IMR-90 (cell line): Measurements from ENCODE around the gene TDRD7. TPM values are rescaled to one million over a fixed set of nuclear protein-coding genes. Genes with fewer than 3 reads are reported as not detected.

Experiments
- ATAC-seq: fragments of 200-7000 bp; cut with Tn5 transposase; 2 replicates; pipeline ENCODE4 v1.9.1; 2020; ENCODE audit warnings: low read depth, mild to moderate bottlenecking, moderate library complexity
- BruUV-seq: library from RNA; stranded (reverse); fragments of 400-500 nt; replicated peaks from 2 replicates; lab custom pipeline; 2021; lab: Mats Ljungman, UMichigan
- CTCF ChIA-PET: fragments of 300-600 bp; formaldehyde crosslinking; extraction: SDS; loops from one replicate; lab custom pipeline; 2021; ENCODE audit warnings: antibody characterized with exemption; lab: Yijun Ruan, JAX
- POLR2A ChIA-PET: fragments of 300-600 bp; sonication (Branson Sonifier 250); formaldehyde crosslinking; loops from one replicate; lab custom pipeline; 2022; ENCODE audit warnings: antibody characterized with exemption; ENCODE audit not compliant: unreplicated experiment; lab: Charles Lee
- DNase-seq: peaks from one replicate; pipeline ENCODE4 v3.0.0; 2013
- H2AFZ ChIP-seq: replicated peaks from 2 replicates; pipeline ENCODE3; 2013; ENCODE audit warnings: low read length, mild to moderate bottlenecking; ENCODE audit not compliant: poor library complexity
- H2AK5ac ChIP-seq: 2 replicates; pipeline ENCODE4 v1.6.1; 2013; ENCODE audit warnings: low read depth, low read length, inconsistent platforms
- H2AK9ac ChIP-seq: replicated peaks from 2 replicates; pipeline ENCODE3; 2013; ENCODE audit warnings: mild to moderate bottlenecking, low read depth, low read length, moderate library complexity; ENCODE audit not compliant: poor library complexity
- H2BK120ac ChIP-seq: 2 replicates; pipeline ENCODE4 v1.6.1; 2013; ENCODE audit warnings: low read depth, low read length, inconsistent platforms
- H2BK15ac ChIP-seq: 3 replicates; pipeline ENCODE4 v1.6.1; 2013; ENCODE audit warnings: low read depth, low read length, inconsistent platforms
- H2BK20ac ChIP-seq: 2 replicates; pipeline ENCODE4 v1.6.1; 2013; ENCODE audit warnings: low read depth, mild to moderate bottlenecking, inconsistent platforms, low read length, moderate library complexity
- H2BK5ac ChIP-seq: 2 replicates; pipeline ENCODE4 v1.6.1; 2013; ENCODE audit warnings: mild to moderate bottlenecking, low read depth, low read length, inconsistent platforms; ENCODE audit not compliant: poor library complexity, severe bottlenecking
- H3K14ac ChIP-seq: replicated peaks from 2 replicates; pipeline ENCODE4 v1.6.1; 2013; ENCODE audit warnings: low read depth, low read length, inconsistent platforms
- H3K18ac ChIP-seq: 2 replicates; pipeline ENCODE4 v1.6.1; 2013; ENCODE audit warnings: low read depth, low read length, control low read depth
- H3K23ac ChIP-seq: 2 replicates; pipeline ENCODE4 v1.6.1; 2013; ENCODE audit warnings: low read depth, low read length, inconsistent platforms
- H3K27ac ChIP-seq: 2 replicates; pipeline ENCODE4 v1.5.1; 2013; ENCODE audit warnings: mild to moderate bottlenecking, control low read depth, low read length; ENCODE audit not compliant: insufficient read depth
- H3K27me3 ChIP-seq: 2 replicates; pipeline ENCODE4 v1.6.1; 2013; ENCODE audit warnings: low read length; ENCODE audit not compliant: control insufficient read depth, insufficient read depth
- H3K36me3 ChIP-seq: 2 replicates; pipeline ENCODE4 v1.6.1; 2013; ENCODE audit warnings: low read length, mixed read lengths; ENCODE audit not compliant: control insufficient read depth, insufficient read depth
- H3K4ac ChIP-seq: 2 replicates; pipeline ENCODE4 v1.6.1; 2013; ENCODE audit warnings: low read depth, low read length, inconsistent platforms
- H3K4me1 ChIP-seq: 2 replicates; pipeline ENCODE4 v1.6.1; 2013; ENCODE audit warnings: low read length, mixed read lengths; ENCODE audit not compliant: control insufficient read depth, insufficient read depth
- H3K4me2 ChIP-seq: 2 replicates; pipeline ENCODE4 v1.6.1; 2013; ENCODE audit warnings: low read depth, mild to moderate bottlenecking, control low read depth, low read length, moderate library complexity
- H3K4me3 ChIP-seq: 2 replicates; pipeline ENCODE4 v1.5.1; 2013; ENCODE audit warnings: low read depth, mild to moderate bottlenecking, control low read depth, low read length, moderate library complexity; ENCODE audit not compliant: insufficient read depth
- H3K56ac ChIP-seq: 2 replicates; pipeline ENCODE4 v1.6.1; 2013; ENCODE audit warnings: low read length, inconsistent platforms; ENCODE audit not compliant: insufficient read depth; ENCODE audit errors: extremely low read depth
- H3K79me1 ChIP-seq, 2 experiments: 2 replicates each; pipeline ENCODE4 v1.6.1; 2013; ENCODE audit warnings: low read length in 2 of 2, inconsistent platforms in 1 of 2, low read depth in 1 of 2
- H3K9ac ChIP-seq: 2 replicates; pipeline ENCODE4 v1.6.1; 2013; ENCODE audit warnings: low read depth, low read length, control low read depth
- H3K9me1 ChIP-seq: 2 replicates; pipeline ENCODE4 v1.6.1; 2013; ENCODE audit warnings: low read length, inconsistent platforms; ENCODE audit not compliant: insufficient read depth
- H3K9me3 ChIP-seq: 2 replicates; pipeline ENCODE4 v1.6.1; 2013; ENCODE audit warnings: low read length; ENCODE audit not compliant: control insufficient read depth, insufficient read depth
- H4K20me1 ChIP-seq: 2 replicates; pipeline ENCODE4 v1.6.1; 2013; ENCODE audit warnings: low read length, inconsistent platforms; ENCODE audit not compliant: insufficient read depth
- H4K5ac ChIP-seq: 2 replicates; pipeline ENCODE4 v1.6.1; 2013; ENCODE audit warnings: mild to moderate bottlenecking, low read depth, low read length, control low read depth
- H4K8ac ChIP-seq, 2 experiments: 2 replicates each; pipeline ENCODE4 v1.6.1; 2013; ENCODE audit warnings: low read depth in 2 of 2, low read length in 2 of 2, control low read depth in 1 of 2, inconsistent platforms in 1 of 2
- H4K91ac ChIP-seq: 2 replicates; pipeline ENCODE4 v1.6.1; 2013; ENCODE audit warnings: low read depth, low read length, inconsistent platforms; ENCODE audit not compliant: insufficient read depth
- BHLHE40 ChIP-seq: fragments of 150-350 bp; IDR thresholded peaks from 2 replicates; pipeline ENCODE4 v1.6.1; 2016; ENCODE audit warnings: mild to moderate bottlenecking, low read depth, low read length
- CEBPB ChIP-seq: IDR thresholded peaks from 2 replicates; pipeline ENCODE4 v1.6.1; 2012; ENCODE audit warnings: low read depth, low read length, improper control_type of control experiment
- CHD1 ChIP-seq: IDR thresholded peaks from 2 replicates; pipeline ENCODE4 v1.6.1; 2012; ENCODE audit warnings: low read depth, low read length, improper control_type of control experiment
- CTCF ChIP-seq: conservative IDR thresholded peaks from 2 replicates; pipeline ENCODE4 v1.5.1; 2012; ENCODE audit warnings: mild to moderate bottlenecking, low read depth, low read length, improper control_type of control experiment
- ELK1 ChIP-seq: fragments of 150-350 bp; IDR thresholded peaks from 2 replicates; pipeline ENCODE4 v1.6.1; 2016; ENCODE audit warnings: low read depth, mild to moderate bottlenecking, low read length, moderate library complexity, borderline replicate concordance
- FOS ChIP-seq: fragments of 150-350 bp; IDR thresholded peaks from 2 replicates; pipeline ENCODE4 v1.6.1; 2016; ENCODE audit warnings: low read depth, low read length
- MAFK ChIP-seq: IDR thresholded peaks from 2 replicates; pipeline ENCODE4 v1.6.1; 2012; ENCODE audit warnings: low read depth, low read length, improper control_type of control experiment
- MAZ ChIP-seq: IDR thresholded peaks from 2 replicates; pipeline ENCODE4 v1.6.1; 2012; ENCODE audit warnings: low read depth, mild to moderate bottlenecking, low read length, improper control_type of control experiment, moderate library complexity, borderline replicate concordance
- MXI1 ChIP-seq: IDR thresholded peaks from 2 replicates; pipeline ENCODE4 v1.6.1; 2012; ENCODE audit warnings: low read depth, mild to moderate bottlenecking, low read length, moderate library complexity, borderline replicate concordance
- NFE2L2 ChIP-seq: fragments of 150-350 bp; IDR thresholded peaks from 2 replicates; pipeline ENCODE4 v1.6.1; 2016; ENCODE audit warnings: low read depth, mild to moderate bottlenecking, low read length
- POLR2A ChIP-seq: IDR thresholded peaks from 2 replicates; pipeline ENCODE4 v1.6.1; 2012; ENCODE audit warnings: mild to moderate bottlenecking, low read depth, low read length
- RAD21 ChIP-seq: IDR thresholded peaks from 2 replicates; pipeline ENCODE4 v1.6.1; 2012; ENCODE audit warnings: low read length, improper control_type of control experiment
- RCOR1 ChIP-seq: IDR thresholded peaks from 2 replicates; pipeline ENCODE4 v1.6.1; 2012; ENCODE audit warnings: mild to moderate bottlenecking, low read length, improper control_type of control experiment; ENCODE audit not compliant: insufficient replicate concordance
- RFX5 ChIP-seq: IDR thresholded peaks from 2 replicates; pipeline ENCODE4 v1.8.0; 2012; ENCODE audit warnings: low read depth, mild to moderate bottlenecking, low read length, moderate library complexity
- SMC3 ChIP-seq: fragments of 150-350 bp; IDR thresholded peaks from 2 replicates; pipeline ENCODE4 v1.6.1; 2016; ENCODE audit warnings: low read depth, mild to moderate bottlenecking, antibody characterized with exemption, low read length, moderate library complexity
- WGBS, 2 experiments: methylation state at CpG; one replicate each; pipeline versions ENCODE4 v1.1.5 to v1.1.7; 2013; ENCODE audit warnings: missing lambda C conversion rate in 2 of 2; ENCODE audit not compliant: insufficient read length in 1 of 2; ENCODE audit errors: extremely low coverage in 2 of 2; 5-methylcytosine and 5-hydroxymethylcytosine counted together
- dilution Hi-C: fragments of 300-500 bp; cut with HindIII; formaldehyde crosslinking; loops from one replicate; pipeline ENCODE4 v1.14.3; 2018; ENCODE audit warnings: low sequenced_read_pairs; ENCODE audit not compliant: unreplicated experiment
- in situ Hi-C: fragments of 300-500 bp; cut with MboI; formaldehyde crosslinking; loops from 3 replicates; pipeline ENCODE4 v1.14.3; 2019; ENCODE audit warnings: low sequenced_read_pairs, inconsistent platforms, mixed read lengths
- intact Hi-C: fragments of 100-400 bp; cut with micrococcal nuclease; formaldehyde crosslinking; loops from 2 replicates; pipeline ENCODE4 v1.10.0; 2022
- polyA plus RNA-seq, 3 experiments: library from polyadenylated mRNA; depleted of rRNA; stranded (reverse); fragments of >200 nt; gene quantifications; 2 replicates each; pipeline ENCODE4 v1.2.3, GENCODE V29; 2012; ENCODE audit warnings: low replicate concordance in 1 of 3
- total RNA-seq: library from RNA; depleted of rRNA; stranded (reverse); fragments of >200 nt; gene quantifications from 2 replicates; pipeline ENCODE4 v1.2.3, GENCODE V29; 2012
- TF ChIP-seq, protein P1 (sequence below): fragments of 150-350 bp; IDR thresholded peaks from 2 replicates; pipeline ENCODE4 v1.6.1; 2017; ENCODE audit warnings: mild to moderate bottlenecking, antibody characterized with exemption, low read length, low read depth

The TDRD7 gene
- total and polyA plus RNA-seq, 2 of the 4 experiments (the other 2 are of a cell fraction) = 4.4 to 9.7 TPM

GRCh38 chr9:97425336-97425972 is 13.6 kb downstream of the TDRD7 start:
- CTCF ChIA-PET = no interaction called here
- Histone ChIP-seq H2BK15ac (no peak overlapping the region), H3K36me3 (peaks cover 3% of the 10 kb centered on the region; the same call in 1 of the 2 replicates), H3K9me1 (no peaks in the 10 kb centered on the region), H3K18ac (no peak overlapping the region), H3K56ac (no peak overlapping the region), H3K9me3 (no peaks in the 10 kb centered on the region), H3K4me3 (no peak overlapping the region), H3K23ac (no peak overlapping the region), H3K4me2 (no peak overlapping the region), H3K27ac (no peak overlapping the region), H4K8ac (no peak overlapping the region), H3K9ac (no peak overlapping the region), H3K14ac (no peak overlapping the region), H3K79me1 (peaks cover 2 to 9% of the 10 kb centered on the region in 2 experiments; a peak in 3 of 4 replicates), H3K4me1 (no peaks in the 10 kb centered on the region), H3K4ac (no peak overlapping the region), H4K5ac (no peak overlapping the region), H2AK9ac (no peak overlapping the region), H2BK20ac (no peak overlapping the region), H2BK120ac (no peak overlapping the region), H3K27me3 (no peaks in the 10 kb centered on the region), H4K91ac (no peak overlapping the region), H2BK5ac (no peak overlapping the region), H2AFZ (no peak overlapping the region), H4K20me1 (no peaks in the 10 kb centered on the region), H2AK5ac (no peak overlapping the region)
- intact Hi-C loops = no loop called here
- dilution Hi-C loops = no loop called here
- no peak for DNase-seq
- TF ChIP-seq NFE2L2 = no peak
- TF ChIP-seq SMC3 = no peak
- no peak for TF ChIP-seq CEBPB
- no peak for TF ChIP-seq MXI1
- no peak for TF ChIP-seq FOS
- no peak for TF ChIP-seq POLR2A
- no peak for TF ChIP-seq BHLHE40
- TF ChIP-seq MAFK = no peak
- TF ChIP-seq, protein P1, sequence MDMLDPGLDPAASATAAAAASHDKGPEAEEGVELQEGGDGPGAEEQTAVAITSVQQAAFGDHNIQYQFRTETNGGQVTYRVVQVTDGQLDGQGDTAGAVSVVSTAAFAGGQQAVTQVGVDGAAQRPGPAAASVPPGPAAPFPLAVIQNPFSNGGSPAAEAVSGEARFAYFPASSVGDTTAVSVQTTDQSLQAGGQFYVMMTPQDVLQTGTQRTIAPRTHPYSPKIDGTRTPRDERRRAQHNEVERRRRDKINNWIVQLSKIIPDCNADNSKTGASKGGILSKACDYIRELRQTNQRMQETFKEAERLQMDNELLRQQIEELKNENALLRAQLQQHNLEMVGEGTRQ = no peak
- no peak for TF ChIP-seq CTCF
- TF ChIP-seq RFX5 = no peak
- no peak for TF ChIP-seq RCOR1
- no peak for TF ChIP-seq RAD21
- TF ChIP-seq CHD1 = no peak
- TF ChIP-seq MAZ = no peak
- TF ChIP-seq ELK1 = no peak
- peak; percentile 27; the same call in 1 of the 2 replicates for ATAC-seq
- BruUV-seq = no TSS peak
- POLR2A ChIA-PET = no interaction called here
- in situ Hi-C loops = no loop called here
- no CpG with 5 or more reads among the region's 4 CpGs for WGBS, 2 experiments
